OCI-LY1 (cell line): ENCODE data around the gene SYTL1.

Source experiments
- H2AFZ ChIP-seq: fragments of 200-600 bp; sonication (generic), shearing (Covaris generic); 2 replicates; pipeline ENCODE4 v1.6.0; 2014; ENCODE audit warnings: antibody characterized with exemption, mild to moderate bottlenecking, low read length
- H3F3A ChIP-seq: fragments of 200-600 bp; sonication (generic), shearing (Covaris generic); 2 replicates; pipeline ENCODE4 v1.6.0; 2014; ENCODE audit warnings: mild to moderate bottlenecking, antibody characterized with exemption, low read length, moderate library complexity; ENCODE audit not compliant: insufficient read depth
- H3K27ac ChIP-seq: fragments of 200-600 bp; sonication (generic); 2 replicates; pipeline ENCODE4 v1.5.1; 2014; ENCODE audit warnings: low read length, mixed run types, mild to moderate bottlenecking, low read depth; ENCODE audit not compliant: poor library complexity, severe bottlenecking
- H3K27me3 ChIP-seq: fragments of 200-600 bp; sonication (generic); 2 replicates; pipeline ENCODE4 v1.6.0; 2014; ENCODE audit warnings: antibody characterized with exemption, mild to moderate bottlenecking, low read length, moderate library complexity; ENCODE audit not compliant: insufficient read depth
- H3K36me3 ChIP-seq: fragments of 200-600 bp; sonication (generic); 2 replicates; pipeline ENCODE4 v1.6.1; 2014; ENCODE audit warnings: mild to moderate bottlenecking, antibody characterized with exemption, low read length, moderate library complexity, mixed read lengths; ENCODE audit not compliant: insufficient read depth
- H3K4me1 ChIP-seq: fragments of 200-600 bp; sonication (generic); 2 replicates; pipeline ENCODE4 v1.5.1; 2014; ENCODE audit warnings: mild to moderate bottlenecking, low read length, moderate library complexity; ENCODE audit not compliant: insufficient read depth, severe bottlenecking
- H3K4me2 ChIP-seq: fragments of 200-600 bp; sonication (generic), shearing (Covaris generic); 2 replicates; pipeline ENCODE4 v1.6.1; 2014; ENCODE audit warnings: low read length
- H3K4me3 ChIP-seq: fragments of 200-600 bp; sonication (generic); 2 replicates; pipeline ENCODE4 v1.5.1; 2014; ENCODE audit warnings: low read length, low read depth, mild to moderate bottlenecking, mixed read lengths; ENCODE audit not compliant: poor library complexity, severe bottlenecking
- H3K79me2 ChIP-seq: fragments of 200-600 bp; shearing (Covaris generic); 2 replicates; pipeline ENCODE4 v1.6.1; 2016; ENCODE audit warnings: mixed run types, low read length, mixed read lengths; ENCODE audit not compliant: insufficient read depth
- H3K9ac ChIP-seq: fragments of 200-600 bp; sonication (generic), shearing (Covaris generic); 2 replicates; pipeline ENCODE4 v1.6.1; 2014; ENCODE audit warnings: mild to moderate bottlenecking, low read length, mixed read lengths
- H3K9me2 ChIP-seq: fragments of 200-600 bp; sonication (generic), shearing (Covaris generic); 2 replicates; pipeline ENCODE4 v1.6.1; 2014; ENCODE audit warnings: low read depth, mild to moderate bottlenecking, low read length, mixed read lengths
- H3K9me3 ChIP-seq: fragments of 200-600 bp; shearing (Covaris generic); 2 replicates; pipeline ENCODE4 v1.6.1; 2014; ENCODE audit warnings: low read length, mixed read lengths
- H4K20me1 ChIP-seq: fragments of 200-600 bp; sonication (generic), shearing (Covaris generic); 2 replicates; pipeline ENCODE4 v1.6.0; 2016; ENCODE audit warnings: mild to moderate bottlenecking, low read length; ENCODE audit not compliant: insufficient read depth
- CTCF ChIP-seq: fragments of 200-600 bp; sonication (generic), shearing (Covaris generic); IDR thresholded peaks from 2 replicates; pipeline ENCODE4 v1.5.1; 2017; ENCODE audit warnings: mild to moderate bottlenecking, antibody characterized with exemption, low read length, moderate library complexity, mixed read lengths
- EZH2 ChIP-seq: fragments of 200-600 bp; sonication (generic), shearing (Covaris generic); IDR thresholded peaks from 2 replicates; pipeline ENCODE4 v1.8.0; 2017; ENCODE audit warnings: borderline replicate concordance, mixed run types, mild to moderate bottlenecking, antibody characterized with exemption, low read length, moderate library complexity, mixed read lengths

Gene SYTL1

GRCh38 chr1:27341525-27342252 lies at the start of gene SYTL1:
Gene SYTL1, plus strand, starts transcription at chr1:27342022. Its CDS starts 3,313 bp downstream, at chr1:27345335.
- H3K9me3 ChIP-seq, result no peaks in the 10 kb centered on the region
- no peaks in the 10 kb centered on the region for H4K20me1 ChIP-seq
- peak within 1 kb of the TSS; percentile 73 for H3K27ac ChIP-seq
- H3K27me3 ChIP-seq, result no peaks in the 10 kb centered on the region
- TF ChIP-seq EZH2, result no peak
- TF ChIP-seq CTCF, result no peak; the same call in 1 of the 2 replicates
- H3K9ac ChIP-seq, result peak within 1 kb of the TSS; percentile 76
- peaks cover 39% of the 10 kb centered on the region for H3K4me1 ChIP-seq
- H3K4me2 ChIP-seq, result peak within 1 kb of the TSS; percentile 93
- H2AFZ ChIP-seq, result no peak within 1 kb of the TSS
- H3K9me2 ChIP-seq, result no peaks in the 10 kb centered on the region
- H3K79me2 ChIP-seq, result no peaks in the 10 kb centered on the region
- peaks cover 2% of the 10 kb centered on the region for H3K36me3 ChIP-seq
- peak within 1 kb of the TSS; percentile 79 for H3K4me3 ChIP-seq
- H3F3A ChIP-seq, result no peaks in the 10 kb centered on the region

GRCh38 chr1:27292106-27292505 lies 49.7 kb upstream of the SYTL1 start:
- H4K20me1 ChIP-seq, result no peaks in the 10 kb centered on the region
- H3K9ac ChIP-seq, result no peak overlapping the region
- no peak overlapping the region for H3K4me3 ChIP-seq
- no peaks in the 10 kb centered on the region for H3F3A ChIP-seq
- H2AFZ ChIP-seq, result no peak overlapping the region
- TF ChIP-seq EZH2 (no peak), CTCF (no peak)
- no peaks in the 10 kb centered on the region for H3K9me3 ChIP-seq
- no peak overlapping the region for H3K27ac ChIP-seq
- H3K36me3 ChIP-seq, result peaks cover 17% of the 10 kb centered on the region; the same call in 1 of the 2 replicates
- no peaks in the 10 kb centered on the region for H3K27me3 ChIP-seq
- H3K4me1 ChIP-seq, result no peaks in the 10 kb centered on the region
- H3K4me2 ChIP-seq, result no peak overlapping the region
- H3K79me2 ChIP-seq, result no peaks in the 10 kb centered on the region
- H3K9me2 ChIP-seq, result no peaks in the 10 kb centered on the region

GRCh38 chr1:27293915-27294314 lies 47.9 kb upstream of the SYTL1 start:
- Histone ChIP-seq H3F3A (no peaks in the 10 kb centered on the region), H3K9me2 (no peaks in the 10 kb centered on the region)
- TF ChIP-seq EZH2 (no peak), CTCF (no peak)

More at GRCh38 chr1:27293915-27294314, 47.9 kb upstream of the SYTL1 start:
- Histone ChIP-seq H3K9ac (no peak overlapping the region), H2AFZ (no peak overlapping the region), H3K9me3 (no peaks in the 10 kb centered on the region), H3K4me2 (no peak overlapping the region), H3K27me3 (no peaks in the 10 kb centered on the region), H3K4me3 (no peak overlapping the region), H4K20me1 (no peaks in the 10 kb centered on the region), H3K27ac (no peak overlapping the region), H3K4me1 (no peaks in the 10 kb centered on the region), H3K36me3 (peaks cover 23% of the 10 kb centered on the region; the same call in 1 of the 2 replicates), H3K79me2 (no peaks in the 10 kb centered on the region)
